ENCODE measurements around the gene CCDC122.

Gene CCDC122

DNA sequence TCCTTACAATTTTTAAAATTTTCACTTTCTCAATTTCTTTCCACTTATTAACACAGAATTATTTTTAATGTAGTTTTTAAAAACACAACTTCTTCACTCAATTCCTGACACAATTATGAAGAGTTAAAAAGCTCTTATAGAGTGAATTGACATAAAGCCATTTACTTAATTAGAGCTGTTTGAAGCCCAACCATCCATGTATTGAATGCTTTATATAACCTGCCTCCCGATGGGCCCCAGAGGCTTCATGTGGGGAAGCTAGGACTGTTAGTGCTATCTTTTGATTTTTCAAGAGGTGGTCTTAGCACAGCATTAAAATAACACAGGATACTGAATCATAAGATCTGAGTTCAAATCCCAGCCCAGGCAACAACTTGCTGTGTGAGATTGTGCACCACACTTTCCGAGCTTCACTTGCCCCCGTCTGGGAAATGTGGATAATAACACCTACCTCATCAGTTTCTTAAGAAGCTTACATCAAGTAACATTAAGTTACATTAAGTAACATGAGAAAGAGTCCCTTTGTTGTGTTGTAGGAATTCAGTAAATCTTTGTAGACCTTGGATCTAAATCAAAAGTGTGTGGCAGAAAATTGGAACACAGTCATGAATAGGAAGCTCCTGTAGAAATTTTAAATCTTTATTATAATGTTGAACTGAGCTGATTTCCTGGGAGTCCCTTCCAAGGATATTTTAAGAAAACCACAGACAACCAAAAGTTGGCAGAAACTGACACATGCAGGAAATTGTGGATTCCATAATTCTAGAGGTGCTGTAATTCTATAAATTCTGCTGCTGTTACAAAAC is 87.3 kb downstream of the CCDC122 start:
- peak; percentile 82 for DNase-seq (ENCODE audit: low read depth)
- peak; percentile 13 for TF ChIP-seq CTCF (IDR thresholded peaks at IDR 0.05; ENCODE audit: low read depth, low read length, missing control alignments)
- no peak overlapping the region for H3K4me3 ChIP-seq (ENCODE audit: low read depth, low read length)
- in situ Hi-C loops (cut with HindIII; ENCODE audit: low sequenced_read_pairs): no loop called here

- DNase-seq (ENCODE audit: low read depth): peak; percentile 33
- no peak overlapping the region for H3K4me3 ChIP-seq (ENCODE audit: low read depth, low read length)
These were observed 91.5 kb downstream of the CCDC122 start for GRCh38 chr13:43787997-43788396.

GRCh38 chr13:43787518-43787891 is 92.0 kb downstream of the CCDC122 start:
- in situ Hi-C loops (cut with HindIII; ENCODE audit: low sequenced_read_pairs): no loop called here
- TF ChIP-seq CTCF (IDR thresholded peaks at IDR 0.05; ENCODE audit: low read depth, low read length, missing control alignments): no peak
- H3K4me3 ChIP-seq (ENCODE audit: low read depth, low read length): peak overlapping the region; percentile 61
- DNase-seq (ENCODE audit: low read depth): no peak

More at GRCh38 chr13:43787997-43788396, 91.5 kb downstream of the CCDC122 start:
- peak; percentile 53 for TF ChIP-seq CTCF (IDR thresholded peaks at IDR 0.05; ENCODE audit: low read depth, low read length, missing control alignments)
- in situ Hi-C loops (cut with HindIII; ENCODE audit: low sequenced_read_pairs): no loop called here

DNA sequence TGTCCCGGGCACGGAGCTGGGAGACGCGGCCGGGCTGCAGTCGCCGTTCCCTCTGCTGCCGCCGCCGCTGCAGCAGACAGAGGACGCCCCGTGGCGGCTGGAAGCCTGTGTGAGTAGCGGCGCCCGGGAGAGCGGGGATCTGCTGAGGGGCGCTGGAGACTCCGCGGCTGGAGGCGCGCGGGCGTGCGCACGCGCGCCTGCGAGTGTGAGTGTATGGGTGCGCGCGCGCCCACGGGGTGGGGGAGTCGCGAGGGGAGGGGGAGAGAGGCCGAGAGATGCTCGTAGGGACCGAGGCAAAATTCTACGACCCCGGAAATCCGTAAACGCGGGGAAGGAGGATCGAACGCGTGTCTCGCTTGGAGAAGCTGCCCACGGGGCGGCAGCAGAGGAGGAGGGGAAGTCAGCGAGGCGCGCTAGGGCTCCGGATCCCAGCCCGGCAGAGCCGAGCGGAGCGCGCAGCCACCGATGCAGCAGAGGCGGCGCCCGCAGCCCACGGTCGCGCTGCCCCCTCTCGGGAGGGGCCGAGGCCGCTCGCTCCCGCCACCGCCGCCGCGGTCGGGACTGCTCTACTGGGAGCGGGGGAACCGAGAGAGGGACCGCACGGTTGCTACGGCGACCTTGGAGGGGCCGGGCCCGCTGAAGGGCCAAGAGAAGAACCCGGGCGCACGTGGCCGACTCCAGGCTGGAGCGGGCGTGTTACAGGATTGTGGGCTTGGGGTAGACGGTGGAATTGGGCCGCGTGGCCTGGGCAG is 92.6 kb downstream of the CCDC122 start, which contains the start of gene ENOX1:
TSS of gene ENOX1 (minus strand) at position 207 of the 752 bp plus-strand sequence.
- TF ChIP-seq CTCF (IDR thresholded peaks at IDR 0.05; ENCODE audit: low read depth, low read length, missing control alignments): no peak
- H3K4me3 ChIP-seq (ENCODE audit: low read depth, low read length): peak within 1 kb of the TSS; percentile 61
- in situ Hi-C loops (cut with HindIII; ENCODE audit: low sequenced_read_pairs): no loop called here
- DNase-seq (ENCODE audit: low read depth): no peak

GRCh38 chr13:43786472-43786765 is 93.1 kb downstream of the CCDC122 start:
- TF ChIP-seq CTCF (IDR thresholded peaks at IDR 0.05; ENCODE audit: low read depth, low read length, missing control alignments): no peak
- no peak for DNase-seq (ENCODE audit: low read depth)
- H3K4me3 ChIP-seq (ENCODE audit: low read depth, low read length): peak overlapping the region; percentile 61
- in situ Hi-C loops (cut with HindIII; ENCODE audit: low sequenced_read_pairs): no loop called here
